Thoracic aorta endothelial cell (primary cell): ENCODE results near the gene RAB3A. TPM values are rescaled to one million over a fixed set of nuclear protein-coding genes. Genes with fewer than 3 reads are reported as not detected.

Source experiments
- small RNA-seq: library from RNA; depleted of rRNA; stranded (forward); fragments of <200 nt; gene quantifications from one replicate; pipeline ENCODE3, GENCODE V24; 2012
- total RNA-seq: library from RNA; depleted of rRNA; stranded (reverse); fragments of >200 nt; gene quantifications from 2 replicates; pipeline ENCODE4 v1.2.3, GENCODE V29; 2012

RAB3A gene
- total RNA-seq, result 0.27 and 0.65 TPM in 2 replicates

GRCh38 chr19:18203863-18204393 is at the start of gene RAB3A:
TSS of gene RAB3A (minus strand) at chr19:18204042. CDS start at chr19:18202740, 1,302 bp downstream.

DNA sequence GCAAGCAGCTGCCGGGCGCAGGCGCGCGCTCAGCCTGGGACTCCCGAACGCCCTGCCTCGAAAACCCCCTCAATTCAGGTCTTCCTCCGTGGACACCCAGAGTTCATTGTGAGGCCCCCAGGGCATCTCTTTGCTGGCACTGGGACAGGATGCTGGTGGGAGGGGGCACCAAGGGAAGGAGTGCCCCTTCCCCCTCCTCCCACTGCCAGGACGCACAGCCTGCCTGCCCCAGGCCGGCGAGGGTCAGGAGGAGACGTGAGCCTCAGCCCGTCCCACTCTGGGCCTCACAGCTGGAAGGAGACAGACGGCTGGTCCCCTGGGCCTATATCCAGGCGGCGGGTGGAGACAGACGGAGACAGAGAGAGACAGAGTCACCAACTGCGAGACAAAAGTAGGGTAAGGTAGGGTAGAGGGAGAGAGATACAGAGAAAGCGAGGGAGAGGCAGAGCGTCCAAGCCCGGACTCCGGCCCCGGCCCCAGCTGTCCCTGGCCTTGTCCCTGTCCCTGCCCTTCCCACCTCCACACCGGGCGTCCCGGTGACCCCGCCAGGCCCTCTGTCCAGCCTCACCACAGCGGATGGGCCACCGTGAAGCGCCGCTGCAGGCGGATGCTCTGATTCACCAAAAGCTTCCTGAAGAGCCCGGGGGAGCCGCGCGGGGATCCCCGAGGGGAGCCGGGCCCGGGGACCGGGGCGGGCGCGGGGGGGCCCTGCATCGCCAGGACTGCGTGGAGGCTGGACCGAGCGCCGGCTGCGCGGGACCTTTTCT is 22.0 kb upstream of the RAB3A start, which contains the start of gene PDE4C:
Gene PDE4C (minus strand): TSS at position 737 of the 767 bp plus-strand sequence. CDS start 23 bp downstream, at position 714.

GRCh38 chr19:18192673-18193387 is 11.0 kb downstream of the RAB3A start, which contains the start of gene MPV17L2:
TSS of gene MPV17L2 (plus strand) at chr19:18193218. CDS start at chr19:18193282, 64 bp downstream.

DNA sequence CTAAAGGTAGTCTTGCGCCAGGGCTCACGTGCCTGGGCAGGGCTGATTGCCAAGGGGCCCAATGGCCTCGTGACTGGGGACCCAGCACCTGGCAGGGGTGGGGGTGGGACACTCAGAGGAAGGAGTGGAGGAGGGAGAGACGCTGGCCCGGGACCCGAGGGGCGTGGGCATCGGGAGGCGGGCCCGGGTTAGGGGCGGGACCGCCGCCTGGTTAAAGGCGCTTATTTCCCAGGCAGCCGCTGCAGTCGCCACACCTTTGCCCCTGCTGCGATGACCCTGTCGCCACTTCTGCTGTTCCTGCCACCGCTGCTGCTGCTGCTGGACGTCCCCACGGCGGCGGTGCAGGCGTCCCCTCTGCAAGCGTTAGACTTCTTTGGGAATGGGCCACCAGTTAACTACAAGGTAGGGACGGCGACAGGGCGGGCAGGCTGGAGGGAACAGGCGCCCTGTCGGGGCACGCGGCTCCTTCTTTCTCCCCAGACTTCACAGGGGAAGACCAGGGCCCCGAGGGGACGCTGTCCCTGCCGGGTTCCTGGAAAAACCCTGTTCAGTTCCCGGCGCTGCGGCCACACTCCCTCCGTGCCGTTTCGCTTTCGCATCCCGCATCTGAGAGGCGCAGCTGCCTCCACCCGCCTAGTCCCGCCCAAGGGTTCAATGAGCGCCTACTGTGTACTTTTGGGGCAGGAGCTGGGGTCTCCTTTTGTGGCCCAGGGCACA is 30.1 kb downstream of the RAB3A start, which contains the start of gene IFI30:
Gene IFI30 (plus strand): TSS at position 242 of the 717 bp plus-strand sequence. CDS start 29 bp downstream, at position 271.

DNA sequence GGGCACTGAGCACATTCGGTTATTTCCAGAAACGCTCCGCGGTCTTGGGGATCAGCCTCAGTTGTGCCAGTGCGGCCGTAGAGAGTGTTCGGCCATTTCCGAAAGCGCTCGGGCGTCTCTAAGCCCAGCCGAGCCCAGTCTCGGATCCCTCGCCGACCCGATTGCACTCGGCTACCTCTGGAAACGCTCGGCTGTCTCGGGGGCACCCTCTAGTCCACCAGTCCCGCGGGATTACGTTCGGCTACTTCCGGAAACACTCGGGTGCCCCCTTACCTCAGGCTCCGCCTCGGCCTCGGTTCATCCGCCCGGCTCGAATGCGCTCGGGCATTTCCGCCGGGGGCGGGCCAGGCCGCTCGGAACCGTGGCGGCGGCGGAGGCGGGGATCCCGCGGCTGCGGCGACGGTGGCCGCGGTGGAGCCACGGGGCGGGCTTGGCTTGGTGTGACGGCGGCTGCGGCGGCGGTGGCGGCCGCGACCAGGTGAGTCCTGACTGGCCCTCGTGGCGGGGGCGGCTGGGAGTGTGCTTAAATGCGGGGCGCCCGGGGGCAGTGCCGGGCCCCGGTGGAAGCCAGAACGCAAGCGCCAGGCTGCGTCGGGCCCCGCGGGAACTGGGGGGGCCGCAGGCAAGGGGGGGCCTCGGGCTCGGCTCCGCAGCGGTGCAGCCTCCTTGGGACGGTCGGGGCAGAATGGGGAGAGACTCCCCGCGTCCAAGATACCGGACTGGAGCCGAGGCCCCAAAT is 50.9 kb downstream of the RAB3A start, which contains the start of gene PIK3R2:
Gene PIK3R2 (plus strand): TSS at position 347 of the 739 bp plus-strand sequence. CDS start 2,717 bp downstream, outside the sequence.

Small RNA genes lying within 50 kb of the gene (small RNA-seq; reads per million reads assigned to genes)
- not detected for gene IFI30

Other genes starting within 250 kb of the RAB3A start
- gene KCNN1, start 236.9 kb downstream of the RAB3A start, total RNA-seq, result 0.27 TPM in 1 of 2 replicates, not detected in the other
- 7.4 and 8.8 TPM in 2 replicates for gene ARRDC2, start 195.9 kb downstream of the RAB3A start, total RNA-seq
- gene IL12RB1, start 117.1 kb downstream of the RAB3A start, total RNA-seq, result not detected in 2 replicates
- gene MAST3, start 106.3 kb downstream of the RAB3A start, total RNA-seq, result 1.2 and 1.4 TPM in 2 replicates
- gene PIK3R2, start 50.9 kb downstream of the RAB3A start, total RNA-seq, result 6.8 and 7.5 TPM in 2 replicates
- 0.93 and 1.5 TPM in 2 replicates for gene IFI30, start 30.2 kb downstream of the RAB3A start, total RNA-seq
- 11.0 and 11.7 TPM in 2 replicates for gene MPV17L2, start 10.8 kb downstream of the RAB3A start, total RNA-seq
- 0.13 and 0.57 TPM in 2 replicates for gene PDE4C, start 22.4 kb upstream of the RAB3A start, total RNA-seq
- gene IQCN, start 70.4 kb upstream of the RAB3A start, total RNA-seq, result 0.22 and 0.40 TPM in 2 replicates
- gene JUND, start 77.6 kb upstream of the RAB3A start, total RNA-seq, result 43.2 and 44.9 TPM in 2 replicates
- gene LSM4, start 119.0 kb upstream of the RAB3A start, total RNA-seq, result 115 and 138 TPM in 2 replicates
- 18.5 and 22.5 TPM in 2 replicates for gene PGPEP1, start 136.6 kb upstream of the RAB3A start, total RNA-seq
- gene GDF15, start 182.1 kb upstream of the RAB3A start, total RNA-seq, result 103 and 114 TPM in 2 replicates
- not detected in 2 replicates for gene LRRC25, start 193.6 kb upstream of the RAB3A start, total RNA-seq
- gene SSBP4, start 215.4 kb upstream of the RAB3A start, total RNA-seq, result 82.0 and 110 TPM in 2 replicates
- gene ISYNA1, start 234.1 kb upstream of the RAB3A start, total RNA-seq, result 24.1 and 24.6 TPM in 2 replicates